Posterior vena cava (tissue), 2 donors: ENCODE measurements around the gene PRUNE1. TPM values are rescaled to one million over a fixed set of nuclear protein-coding genes. Genes with fewer than 3 reads are reported as not detected.

Experiments
- DNase-seq: peaks from one replicate; pipeline ENCODE4 v3.0.0-alpha.2; 2020; ENCODE audit warnings: low spot score
- intact Hi-C, 2 donors: fragments of 100-400 bp; cut with DNase I; formaldehyde crosslinking; loops; one replicate each; pipeline versions ENCODE4 v1.14.1 to v1.14.2; 2022 to 2023
- long read RNA-seq, 2 donors: library from polyadenylated mRNA; unstranded; transcript quantifications; one replicate each; pipeline ENCODE4 v2.0.0, GENCODE V29; 2020 to 2021
- total RNA-seq, 2 donors: library from RNA; stranded (reverse); fragmentation: NEBNext Ultra II Directional; extraction: Animal tissue kit (Norgen Biotek cat#: 25700); gene quantifications; one replicate each; pipeline ENCODE4 v1.2.1, GENCODE V29; 2021
- donor health status: DM: yes; HTN: yes; CAD: no.
- donor health status: DM: yes; HTN: yes; CAD: no.

Gene PRUNE1, protein sequence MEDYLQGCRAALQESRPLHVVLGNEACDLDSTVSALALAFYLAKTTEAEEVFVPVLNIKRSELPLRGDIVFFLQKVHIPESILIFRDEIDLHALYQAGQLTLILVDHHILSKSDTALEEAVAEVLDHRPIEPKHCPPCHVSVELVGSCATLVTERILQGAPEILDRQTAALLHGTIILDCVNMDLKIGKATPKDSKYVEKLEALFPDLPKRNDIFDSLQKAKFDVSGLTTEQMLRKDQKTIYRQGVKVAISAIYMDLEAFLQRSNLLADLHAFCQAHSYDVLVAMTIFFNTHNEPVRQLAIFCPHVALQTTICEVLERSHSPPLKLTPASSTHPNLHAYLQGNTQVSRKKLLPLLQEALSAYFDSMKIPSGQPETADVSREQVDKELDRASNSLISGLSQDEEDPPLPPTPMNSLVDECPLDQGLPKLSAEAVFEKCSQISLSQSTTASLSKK
- 10 to 100 TPM; 15.5 to 17.4 TPM for total RNA-seq
- long read RNA-seq, donor 1, partial matches to known transcripts = 1 of 3 reads
- long read RNA-seq, donor 1, other reads (novel, unspliced or antisense) = 1 of 3 reads
- long read RNA-seq, donor 2, partial matches to known transcripts = 1 of 16 reads
- long read RNA-seq, donor 2, other reads (novel, unspliced or antisense) = 9 of 16 reads

DNA sequence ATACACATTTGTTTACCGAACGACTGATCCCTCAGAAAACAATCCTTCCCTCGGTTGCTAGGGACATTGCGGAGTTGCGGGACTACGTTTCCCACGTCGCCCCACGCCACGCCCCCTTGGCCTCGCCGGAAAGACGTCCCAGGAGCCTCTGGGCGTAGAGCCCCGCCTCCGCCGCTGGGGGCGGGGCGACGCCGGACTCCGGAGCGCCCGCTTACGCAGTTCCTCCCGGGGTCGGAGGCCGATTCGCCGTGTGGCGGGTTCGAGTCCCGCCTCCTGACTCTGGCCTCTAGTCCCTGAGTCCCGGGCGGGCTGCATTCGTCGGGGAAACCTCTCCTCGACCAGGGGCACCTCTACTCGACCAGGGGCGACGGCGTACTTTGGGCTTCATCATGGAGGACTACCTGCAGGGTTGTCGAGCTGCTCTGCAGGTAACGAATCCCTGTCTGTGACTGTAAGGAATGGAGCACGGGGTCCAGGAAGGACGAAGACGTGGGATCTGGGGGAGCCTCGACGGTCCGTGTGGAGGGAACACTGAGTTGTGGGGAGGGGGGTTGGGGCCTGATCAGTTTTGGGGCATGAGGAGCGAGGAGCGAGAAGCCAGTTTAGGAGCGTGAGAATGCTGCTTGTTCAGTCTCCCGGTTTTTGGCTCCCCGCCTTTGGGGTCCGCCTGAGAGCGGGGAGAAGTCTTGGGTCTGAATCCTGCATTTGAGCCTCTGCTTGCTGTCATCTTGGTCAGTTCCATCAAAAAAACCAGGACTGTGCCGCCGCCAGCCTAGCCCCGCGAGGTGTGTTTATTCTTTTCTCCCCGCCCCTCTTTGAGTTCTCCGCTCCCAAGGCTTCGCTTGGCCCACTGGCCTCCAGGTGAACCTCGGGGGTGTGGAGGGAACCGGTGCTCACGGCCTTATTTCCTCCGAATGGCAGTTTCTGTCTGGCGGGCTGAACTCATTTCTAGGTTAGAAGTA lies at the start of gene PRUNE1:
Gene PRUNE1, plus strand, starts transcription at position 206 of the 962 bp plus-strand sequence. Its CDS starts 184 bp downstream, at position 390.
- intact Hi-C loops = no loop called here
- DNase-seq = peak; percentile 99

DNA sequence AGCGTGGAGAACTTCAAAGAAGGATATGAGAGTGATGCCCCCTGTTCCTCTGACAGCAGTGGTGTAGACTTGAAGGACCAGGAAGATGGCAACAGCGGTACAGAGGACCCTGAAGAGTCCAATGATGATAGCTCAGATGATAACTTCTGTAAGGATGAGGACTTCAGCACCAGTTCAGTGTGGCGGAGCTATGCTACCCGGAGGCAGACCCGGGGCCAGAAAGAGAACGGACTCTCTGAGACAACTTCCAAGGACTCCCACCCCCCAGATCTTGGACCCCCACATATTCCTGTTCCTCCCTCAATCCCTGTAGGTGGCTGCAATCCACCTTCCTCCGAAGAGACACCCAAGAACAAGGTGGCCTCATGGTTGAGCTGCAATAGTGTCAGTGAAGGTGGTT lies 47.6 kb upstream of the PRUNE1 start:
- DNase-seq = peak; percentile 34
- intact Hi-C loops = no loop called here

DNA sequence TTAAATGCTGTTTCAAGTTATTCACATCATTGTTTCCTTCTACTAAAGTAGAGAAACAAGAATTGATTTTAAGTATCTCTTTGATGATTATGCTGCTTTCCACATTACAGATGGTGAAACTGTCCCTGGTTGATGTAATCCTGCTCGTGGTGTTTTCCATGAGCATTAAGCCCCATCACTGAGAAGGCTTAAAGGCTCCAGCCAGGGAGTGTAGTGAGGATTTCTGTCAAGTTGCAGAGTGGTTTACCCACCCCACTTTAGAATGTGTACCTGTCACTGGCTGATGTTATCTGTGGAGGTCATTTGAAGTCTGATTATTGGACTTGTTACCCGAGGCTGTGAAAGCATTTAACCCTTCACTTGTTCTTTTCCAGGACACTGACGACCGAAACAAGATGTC lies 46.5 kb upstream of the PRUNE1 start:
- DNase-seq = no peak
- intact Hi-C loops = loop anchor here in 1 of 2 donors (1.0 kb wide), 1 partner anchor 38 kb away; no protein-coding TSS in a partner anchor

DNA sequence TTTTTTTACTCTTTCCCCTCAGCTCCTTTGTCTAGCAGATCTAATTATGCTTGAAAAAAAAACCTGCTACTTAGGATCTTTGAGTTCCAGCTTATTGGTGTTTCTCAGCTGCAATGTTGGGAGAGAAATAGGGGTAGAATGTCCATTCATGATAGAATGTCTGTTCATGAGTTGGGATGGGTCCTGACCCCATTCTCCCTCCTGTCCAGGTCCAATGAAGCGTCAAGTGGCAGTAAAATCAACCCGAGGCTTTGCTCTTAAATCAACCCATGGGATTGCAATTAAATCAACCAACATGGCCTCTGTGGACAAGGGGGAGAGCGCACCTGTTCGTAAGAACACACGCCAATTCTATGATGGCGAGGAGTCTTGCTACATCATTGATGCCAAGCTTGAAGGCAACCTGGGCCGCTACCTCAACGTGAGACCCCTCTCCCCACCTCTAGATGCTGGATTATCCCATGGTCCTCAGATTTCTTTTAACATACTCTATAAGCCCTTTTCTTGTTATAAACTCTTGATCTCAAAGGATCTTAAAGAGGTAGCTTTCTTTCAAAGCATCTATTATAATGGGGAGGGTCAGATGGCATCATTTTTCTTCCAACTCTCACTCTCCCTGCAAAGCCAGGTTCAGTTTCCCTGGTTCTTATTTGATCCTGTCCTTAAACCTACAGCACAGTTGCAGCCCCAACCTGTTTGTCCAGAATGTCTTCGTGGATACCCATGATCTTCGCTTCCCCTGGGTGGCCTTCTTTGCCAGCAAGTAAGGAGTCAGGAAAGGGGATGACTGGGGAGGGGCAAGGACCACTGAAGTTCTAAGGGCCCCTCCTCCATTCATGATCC lies 44.7 kb upstream of the PRUNE1 start:
- intact Hi-C loops = no loop called here
- DNase-seq = peak; percentile 8

DNA sequence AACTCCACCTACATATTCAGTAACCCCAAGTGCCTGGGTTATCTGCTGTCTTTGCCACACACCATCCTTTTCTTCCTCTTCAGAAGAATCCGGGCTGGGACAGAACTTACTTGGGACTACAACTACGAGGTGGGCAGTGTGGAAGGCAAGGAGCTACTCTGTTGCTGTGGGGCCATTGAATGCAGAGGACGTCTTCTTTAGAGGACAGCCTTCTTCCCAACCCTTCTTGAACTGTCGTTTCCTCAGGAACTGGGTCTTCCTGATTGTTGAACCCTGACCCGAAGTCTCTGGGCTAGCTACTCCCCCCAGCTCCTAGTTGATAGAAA lies 44.1 kb upstream of the PRUNE1 start:
- peak; percentile 11 for DNase-seq
- intact Hi-C loops = no loop called here

DNA sequence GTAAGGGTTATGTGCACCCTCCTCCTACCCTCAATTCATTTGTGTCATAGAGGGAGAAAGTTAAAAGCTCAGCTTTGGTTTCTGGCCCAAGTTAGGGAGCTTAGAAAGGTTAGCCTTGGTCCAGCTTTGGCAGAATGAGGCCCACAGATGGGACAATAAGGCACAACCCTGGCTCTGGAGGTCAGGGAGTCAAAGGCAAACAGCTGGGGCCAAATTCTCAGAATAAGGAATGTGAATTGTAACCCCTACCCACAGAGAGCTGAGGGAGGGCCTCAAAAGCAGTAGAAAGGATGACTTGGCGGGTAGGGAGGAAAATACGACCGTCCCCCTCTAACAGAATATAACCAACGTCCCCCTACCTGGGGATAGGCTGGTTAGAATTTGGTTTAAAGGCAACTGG lies 42.6 kb upstream of the PRUNE1 start:
- DNase-seq = peak; percentile 1
- intact Hi-C loops = no loop called here

DNA sequence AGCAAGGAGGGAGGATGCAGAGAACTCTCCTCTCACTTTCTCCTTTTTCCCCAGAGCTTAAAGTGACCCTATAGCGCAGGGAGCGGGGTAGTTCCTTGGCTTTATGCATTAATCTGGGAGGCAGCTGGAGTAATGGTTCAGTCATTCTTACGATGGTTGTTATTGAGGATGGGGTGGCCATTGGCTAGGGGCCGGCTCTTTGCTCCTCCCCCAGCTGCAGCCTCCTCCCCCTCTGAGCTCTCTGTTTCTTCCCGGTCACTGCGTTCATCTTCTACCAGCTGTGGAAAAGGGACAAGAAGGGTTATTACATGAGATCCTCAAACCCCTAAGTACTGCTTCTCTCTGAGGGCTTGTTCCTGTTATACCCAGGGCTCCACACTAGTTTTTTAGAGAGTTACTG lies 42.2 kb upstream of the PRUNE1 start:
- intact Hi-C loops = no loop called here

DNA sequence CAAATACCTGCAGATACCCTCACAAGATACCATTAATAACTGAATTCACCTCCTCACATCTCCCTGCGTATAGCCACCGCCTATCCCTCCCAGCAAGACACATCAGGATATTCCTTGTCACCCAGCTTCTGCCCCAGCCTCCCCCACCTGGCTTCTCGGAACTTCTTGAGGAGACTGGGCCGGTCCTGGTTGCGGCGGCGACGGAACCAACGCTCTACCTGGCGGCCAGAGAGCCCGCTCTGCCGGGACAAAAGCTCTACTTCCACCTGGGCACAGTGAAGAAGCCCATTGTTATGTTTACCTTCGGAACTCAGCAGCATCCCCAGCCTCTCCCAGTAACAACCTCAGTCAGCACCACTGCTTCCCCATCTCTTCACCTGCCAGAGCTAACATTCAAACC lies 40.3 kb upstream of the PRUNE1 start:
- DNase-seq = peak; percentile 50
- intact Hi-C loops = no loop called here

More for the DNA sequence above, 42.2 kb upstream of the PRUNE1 start:
- peak; percentile 53 for DNase-seq

DNA sequence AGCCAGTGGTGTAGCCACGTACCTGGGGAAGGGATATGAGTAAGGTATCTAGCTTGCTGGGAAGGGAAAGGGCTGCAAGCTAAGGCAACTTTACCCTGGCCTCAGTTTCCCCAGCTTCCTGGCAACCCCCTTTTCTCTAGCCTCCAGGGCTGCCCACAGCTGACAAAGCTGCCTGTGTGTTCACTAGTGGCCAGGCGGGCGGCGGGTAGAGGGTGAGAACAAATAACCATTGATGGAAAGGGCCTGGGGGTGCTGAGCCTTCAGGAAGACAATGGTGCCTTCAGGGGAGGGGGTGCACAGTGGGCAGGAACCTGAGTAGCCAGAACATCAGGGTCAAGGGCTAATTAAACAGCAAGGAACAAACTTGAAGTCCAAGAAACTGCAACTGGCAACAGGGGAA lies 39.8 kb upstream of the PRUNE1 start:
- intact Hi-C loops = no loop called here
- DNase-seq = peak; percentile 63

DNA sequence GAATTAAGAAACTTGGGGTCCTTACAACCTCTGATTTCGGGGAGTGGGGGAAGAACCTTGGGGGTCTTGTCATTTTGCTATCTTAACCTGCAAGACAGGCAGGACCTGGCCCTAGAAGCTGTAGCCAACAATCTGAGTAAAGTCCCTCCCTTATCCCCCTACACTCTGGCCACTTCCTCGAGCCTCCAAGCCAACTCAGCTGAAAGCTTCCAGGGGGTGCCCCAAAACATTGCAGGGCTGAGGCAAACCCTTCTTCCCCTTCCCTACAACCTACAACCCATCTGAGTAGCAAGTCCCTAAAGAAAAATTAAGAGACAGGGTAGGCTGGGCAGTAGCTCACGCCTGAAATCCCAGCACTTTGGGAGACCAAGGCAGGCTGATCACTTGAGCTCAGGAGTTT lies 38.6 kb upstream of the PRUNE1 start:
- intact Hi-C loops = no loop called here
- DNase-seq = no peak

DNA sequence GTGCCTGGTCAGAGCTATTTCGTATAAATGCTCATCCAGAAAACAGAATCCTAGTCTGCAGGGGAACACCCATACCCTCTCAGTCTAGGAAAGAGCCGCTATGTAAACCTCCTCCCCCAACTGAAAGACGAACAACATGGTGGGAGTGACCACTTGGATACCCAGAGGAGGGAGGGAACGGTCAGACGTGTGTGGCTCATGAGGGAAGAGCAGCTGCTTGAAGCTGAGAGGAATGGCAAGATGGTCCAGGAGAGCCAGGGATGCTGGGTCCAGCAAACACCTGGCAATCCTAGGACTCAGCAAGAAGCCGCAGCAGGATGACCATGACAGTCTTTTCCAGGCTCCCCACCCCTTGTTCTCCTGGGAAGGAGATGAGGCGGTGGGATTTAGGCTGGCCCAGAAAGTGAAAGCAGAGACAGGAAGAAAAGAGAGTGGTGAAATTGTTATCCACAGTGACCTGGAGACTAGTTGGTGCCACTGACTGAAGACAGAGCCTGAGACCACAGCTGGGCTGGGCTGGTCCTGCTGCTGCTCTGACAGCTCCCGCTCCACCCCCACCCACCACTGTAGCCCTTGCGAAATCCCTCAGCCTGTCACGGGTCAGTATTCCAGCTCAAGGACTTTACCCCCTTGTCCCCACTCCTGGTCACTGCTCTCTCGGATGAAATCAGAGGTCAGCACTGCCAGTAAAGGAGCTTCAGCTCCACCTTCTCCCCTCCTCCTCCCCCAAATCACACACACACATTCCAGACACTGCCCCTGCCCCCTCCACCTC lies 37.3 kb upstream of the PRUNE1 start:
- intact Hi-C loops = no loop called here
- DNase-seq = peak; percentile 91

DNA sequence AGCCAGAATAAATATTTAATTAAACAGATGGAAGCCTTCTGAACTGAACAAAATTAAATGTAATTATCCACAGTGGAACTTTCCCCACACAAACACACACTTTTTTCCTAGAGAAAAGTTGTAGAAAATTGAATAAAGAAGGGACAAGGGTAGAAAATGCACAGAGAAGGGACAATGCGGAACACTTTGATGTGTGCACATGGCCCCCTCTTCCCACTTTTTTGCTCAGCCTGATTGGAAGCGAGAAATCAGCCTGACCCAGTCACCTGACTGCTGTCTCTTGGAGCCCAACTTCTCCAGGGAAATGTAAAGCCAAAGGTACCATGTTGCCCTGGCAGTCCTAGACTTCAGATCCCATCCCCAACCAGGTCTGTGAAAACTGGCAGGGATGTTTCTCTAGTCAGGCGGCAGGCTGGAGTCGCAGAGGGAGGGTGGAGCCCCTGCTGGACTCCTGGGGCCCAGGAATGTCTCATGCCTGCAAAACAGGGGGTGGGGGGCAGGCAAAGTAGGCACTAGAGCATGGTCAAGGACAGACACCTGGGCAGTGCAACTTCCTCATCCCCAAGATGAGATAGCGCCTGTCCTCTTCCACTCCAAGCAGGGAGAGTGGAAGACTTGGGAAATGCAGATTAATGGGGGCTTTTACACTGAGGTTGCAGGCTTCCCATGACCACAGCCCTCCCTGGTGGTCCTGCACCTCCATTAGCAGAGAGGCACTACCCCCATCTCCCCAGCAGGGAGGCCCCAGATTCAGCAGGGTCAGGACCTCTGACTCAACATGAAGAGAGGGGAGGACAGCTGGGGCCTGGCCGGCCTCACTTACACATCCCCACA lies 36.4 kb upstream of the PRUNE1 start:
- intact Hi-C loops = no loop called here
- no peak for DNase-seq

DNA sequence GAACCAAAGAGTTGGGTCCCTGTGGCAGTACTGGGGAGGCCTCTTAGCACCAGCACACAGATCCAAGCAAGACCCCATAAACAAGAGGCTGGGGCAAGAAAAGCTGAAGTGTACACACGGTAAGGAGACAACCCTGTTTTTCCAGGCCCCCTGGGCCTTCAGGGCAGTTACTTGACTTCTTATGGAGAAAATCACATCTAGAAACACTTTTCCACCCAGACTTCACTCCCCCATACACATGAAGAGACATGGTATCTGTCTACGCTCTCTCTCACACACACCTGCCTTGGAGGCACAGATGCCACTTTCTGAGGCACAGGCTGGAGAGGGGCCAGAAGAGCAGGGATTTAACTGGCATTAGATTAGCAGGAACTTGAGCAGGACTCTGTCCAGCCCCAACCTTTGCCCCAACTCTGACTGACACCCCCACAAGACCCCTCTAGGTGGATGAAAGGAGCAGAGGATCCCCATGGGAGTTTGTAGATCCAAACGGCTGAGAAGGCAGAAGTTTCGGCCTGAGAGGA lies 35.8 kb upstream of the PRUNE1 start:
- DNase-seq = no peak
- intact Hi-C loops = no loop called here

DNA sequence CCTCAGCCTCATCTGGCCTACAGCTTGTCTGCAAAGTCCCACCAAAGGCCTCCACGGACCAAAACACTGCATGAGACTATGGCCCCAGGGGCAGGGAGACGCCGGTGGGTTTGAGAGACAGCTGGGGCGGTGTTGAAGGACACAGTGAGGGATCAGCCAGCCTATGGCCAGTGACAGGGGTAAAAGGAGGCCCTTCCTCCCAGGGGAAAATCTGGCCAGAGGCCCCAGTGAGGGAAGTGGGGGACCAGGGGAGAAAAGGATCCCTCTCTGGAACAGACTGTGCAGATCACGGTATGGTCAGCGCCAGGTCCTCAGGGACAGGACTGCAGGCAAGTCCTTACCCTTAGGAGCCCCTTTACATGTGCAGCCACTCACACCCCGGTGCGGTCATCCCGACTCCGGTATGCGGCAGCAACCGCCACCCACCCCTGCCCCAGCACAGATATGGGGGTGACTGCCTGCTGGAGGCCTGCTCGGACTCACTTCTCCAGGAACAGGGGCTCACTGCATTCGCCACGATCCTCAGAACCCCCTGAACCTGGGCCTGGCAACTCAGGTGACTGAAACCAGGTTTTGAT lies 34.9 kb upstream of the PRUNE1 start:
- no peak for DNase-seq
- intact Hi-C loops = no loop called here

DNA sequence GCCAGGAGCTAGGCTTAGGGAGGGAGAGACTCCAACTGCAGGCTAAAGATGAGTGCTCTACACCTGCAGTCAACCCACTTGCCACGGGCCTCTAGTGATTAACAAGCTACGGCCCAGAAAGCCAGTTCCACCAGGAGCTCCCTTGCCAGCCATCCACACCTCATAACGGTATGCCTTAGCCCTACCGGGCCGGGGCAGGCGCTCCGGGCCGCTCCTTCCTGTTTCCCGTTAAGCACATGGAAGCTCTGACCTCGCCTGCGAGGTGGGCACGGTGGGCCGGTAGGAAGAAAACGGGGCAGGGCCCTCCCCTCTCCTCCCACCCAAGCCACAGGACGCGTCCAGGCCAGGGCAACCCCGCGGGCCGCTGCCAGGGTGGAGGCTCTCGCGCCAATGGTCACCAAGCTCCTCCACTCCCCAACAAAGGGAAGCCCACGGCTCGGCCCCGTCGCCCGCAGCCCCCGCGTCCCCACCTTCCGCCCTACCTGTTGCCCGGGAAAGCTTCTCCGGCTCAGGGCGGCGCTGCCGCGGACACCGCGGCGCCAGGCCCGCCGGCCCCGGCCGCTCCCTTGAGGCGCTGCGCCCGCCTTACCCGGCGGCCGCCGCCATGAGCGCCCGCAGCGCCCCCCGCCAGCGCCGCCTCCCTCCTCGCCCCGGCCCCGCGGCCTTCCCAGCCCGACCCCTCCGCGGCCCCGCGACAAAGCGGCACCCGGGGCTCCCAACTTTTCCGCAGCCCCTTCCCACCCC lies 34.2 kb upstream of the PRUNE1 start:
- DNase-seq = no peak
- intact Hi-C loops = no loop called here
